HS-27A (cell line): ENCODE results near the gene POMGNT2.

Experiments
- DNase-seq: peaks from one replicate; pipeline ENCODE4 v3.0.0-alpha.2; 2012; ENCODE audit warnings: low read depth, missing footprints

POMGNT2 gene

DNA sequence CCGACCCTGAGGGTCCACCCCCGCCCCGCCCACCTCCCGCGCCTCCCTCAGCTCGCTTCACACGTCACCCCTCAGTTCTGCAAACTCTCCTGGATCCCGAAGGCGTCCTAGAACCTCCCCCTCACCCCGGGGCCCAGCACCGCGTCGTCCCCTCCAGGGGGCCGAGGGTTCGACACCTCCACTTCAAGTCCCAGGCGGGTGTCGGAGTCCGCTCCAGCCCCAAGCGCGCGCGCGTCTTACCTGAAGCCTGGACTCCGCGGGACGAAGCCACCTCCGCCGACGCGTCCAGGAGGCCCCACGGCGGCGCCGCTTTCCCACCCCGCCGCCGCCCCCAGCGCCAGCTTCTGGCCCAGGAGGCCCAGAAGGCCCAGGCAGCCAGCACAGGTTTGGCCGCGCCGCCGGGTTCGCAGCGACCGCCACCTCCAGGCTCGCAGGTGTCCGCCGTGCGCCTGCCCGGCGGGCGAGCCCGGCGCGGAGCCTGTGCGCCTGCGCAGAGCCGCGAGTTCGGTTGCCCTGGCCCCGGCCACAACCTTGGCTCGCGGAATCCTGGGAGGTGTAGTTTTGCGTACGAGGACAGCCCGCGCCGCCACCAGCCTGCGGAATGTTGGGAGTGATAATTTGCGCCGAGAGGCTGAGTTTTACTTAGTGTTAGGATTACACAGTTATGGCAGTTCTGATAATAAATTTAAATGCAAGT is at the start of gene POMGNT2:
POMGNT2 (minus strand) TSS at position 484 of the 697 bp plus-strand sequence. CDS start 24,648 bp downstream, outside the sequence.
- DNase-seq: peak; percentile 59

DNA sequence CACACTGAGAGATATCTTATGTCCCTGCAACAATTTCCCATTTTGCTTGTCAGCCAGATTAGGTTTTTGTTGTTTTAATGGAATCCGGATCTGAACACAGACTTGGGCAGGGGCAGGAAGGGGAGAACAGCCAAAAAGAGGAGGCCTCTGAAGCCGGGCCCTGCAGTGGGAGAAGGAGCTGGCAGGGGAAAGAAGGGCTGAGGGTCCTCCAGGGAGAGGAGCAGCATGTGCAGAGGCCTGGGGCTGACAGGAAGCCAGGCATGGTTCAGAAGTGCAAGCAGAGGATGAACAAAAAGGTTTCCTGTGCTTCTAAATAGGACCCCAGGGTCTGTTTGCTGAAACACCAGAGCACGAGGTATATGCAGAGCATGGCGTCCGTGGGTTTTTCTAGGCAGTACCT is 49.1 kb upstream of the POMGNT2 start:
- DNase-seq: no peak

GRCh38 chr3:43153216-43154083 is 47.6 kb upstream of the POMGNT2 start:
- DNase-seq: no peak

GRCh38 chr3:43152649-43153048 is 46.8 kb upstream of the POMGNT2 start:
- no peak for DNase-seq

- DNase-seq: no peak
Observed at GRCh38 chr3:43148033-43148432, 42.2 kb upstream of the POMGNT2 start.

- DNase-seq: no peak
Observed at GRCh38 chr3:43146599-43146998, 40.7 kb upstream of the POMGNT2 start.

GRCh38 chr3:43144761-43145490 is 39.0 kb upstream of the POMGNT2 start:
- DNase-seq: no peak

DNA sequence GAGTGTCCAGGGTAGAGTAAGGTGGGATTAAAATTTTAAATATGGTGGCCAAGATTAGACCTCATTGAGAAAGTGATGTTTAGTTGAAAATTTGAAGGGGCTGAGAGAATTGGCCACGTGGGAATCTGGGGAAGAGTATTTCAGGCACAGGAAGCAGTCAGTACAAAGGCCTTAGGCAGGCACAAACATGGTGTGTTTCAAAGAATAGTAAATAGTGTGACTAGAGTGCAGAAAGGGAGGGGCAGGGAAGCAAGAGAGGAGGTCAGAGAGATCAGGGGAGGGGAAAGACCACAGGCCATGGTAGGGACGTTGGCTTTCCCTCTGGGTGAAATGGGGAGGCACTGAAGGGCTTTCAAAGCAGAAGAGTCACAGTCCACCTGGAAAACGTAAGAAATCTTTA is 36.6 kb upstream of the POMGNT2 start:
- no peak for DNase-seq

GRCh38 chr3:43138488-43139231 is 32.8 kb upstream of the POMGNT2 start:
- no peak for DNase-seq

GRCh38 chr3:43132870-43133636 is 27.2 kb upstream of the POMGNT2 start:
- DNase-seq: no peak

DNA sequence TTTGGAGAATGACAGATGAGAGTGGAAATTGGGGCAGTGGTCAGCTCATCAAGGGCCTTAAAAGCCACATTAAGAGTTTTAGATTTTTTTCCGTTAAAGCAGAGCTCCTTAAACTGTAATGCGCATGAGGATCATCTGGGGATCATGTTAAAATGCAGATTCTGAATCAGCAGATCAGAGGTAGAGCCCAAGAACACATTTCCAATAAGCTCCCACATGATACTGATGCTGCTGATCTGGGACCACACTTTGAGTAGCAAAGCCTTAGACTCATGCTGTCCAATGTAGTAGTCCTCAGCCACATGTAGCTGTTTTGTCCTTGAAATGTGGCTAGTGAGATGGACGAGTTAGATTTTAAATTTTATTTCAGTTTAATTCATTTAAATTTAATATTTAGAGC is 26.3 kb upstream of the POMGNT2 start:
- no peak for DNase-seq

DNA sequence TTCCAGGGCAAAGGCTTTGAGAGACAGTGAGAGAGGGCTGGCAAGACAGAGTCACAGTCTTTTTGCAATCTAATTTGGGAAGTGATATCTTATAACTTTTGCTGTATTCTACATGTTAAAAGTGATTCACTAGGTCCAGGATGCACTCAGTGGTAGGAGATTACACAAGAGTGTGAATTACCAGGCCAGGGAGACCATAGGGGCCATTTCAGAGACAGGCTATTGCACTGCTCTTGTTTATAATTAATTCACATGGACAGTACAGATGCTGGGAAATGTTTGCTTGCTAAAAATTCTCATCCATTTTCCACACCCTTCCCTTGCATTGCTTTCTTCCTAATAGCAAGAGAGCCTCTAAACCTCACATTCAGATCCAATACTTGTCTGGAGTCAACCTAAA is 22.6 kb upstream of the POMGNT2 start:
- no peak for DNase-seq

GRCh38 chr3:43126536-43126935 is 20.7 kb upstream of the POMGNT2 start:
- DNase-seq: no peak

DNA sequence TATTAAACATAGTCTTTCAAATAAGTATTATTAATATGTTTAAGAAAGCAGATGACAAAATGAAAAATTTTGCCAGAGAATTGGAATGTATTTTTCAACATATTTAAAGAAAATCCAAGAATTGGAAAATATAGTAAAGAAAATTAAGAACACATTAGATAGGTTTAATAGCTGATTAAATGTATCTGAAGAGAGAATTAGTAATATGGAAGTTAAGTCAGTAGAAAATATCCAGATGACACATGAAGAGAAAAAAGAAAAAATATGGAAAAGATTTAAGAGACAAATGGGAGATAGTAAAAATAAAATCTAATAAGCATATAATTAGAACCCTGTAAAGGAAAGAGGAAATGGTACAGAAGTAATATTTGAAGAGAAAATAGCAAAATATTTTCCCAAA is 18.0 kb upstream of the POMGNT2 start:
- no peak for DNase-seq

DNA sequence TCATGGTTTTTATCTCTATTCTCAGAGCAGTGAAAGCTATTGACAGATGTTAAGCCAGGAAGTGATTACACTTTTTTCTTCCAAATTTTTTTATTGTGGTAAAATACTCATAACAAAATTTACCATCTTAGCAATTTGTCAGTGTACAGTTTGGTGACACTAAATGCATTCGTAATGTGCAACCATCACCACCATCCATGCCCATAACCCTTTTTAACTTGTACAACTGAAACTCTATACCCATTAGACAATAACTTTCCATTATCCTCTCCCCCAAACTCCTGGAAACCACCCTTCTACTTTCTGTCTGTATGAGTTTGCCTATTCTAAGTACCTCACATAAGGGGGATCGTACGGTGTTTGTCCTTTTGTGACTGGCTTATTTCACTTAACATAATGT is 15.1 kb upstream of the POMGNT2 start:
- no peak for DNase-seq

- DNase-seq: no peak
Observed at GRCh38 chr3:43117257-43117656, 11.4 kb upstream of the POMGNT2 start.

DNA sequence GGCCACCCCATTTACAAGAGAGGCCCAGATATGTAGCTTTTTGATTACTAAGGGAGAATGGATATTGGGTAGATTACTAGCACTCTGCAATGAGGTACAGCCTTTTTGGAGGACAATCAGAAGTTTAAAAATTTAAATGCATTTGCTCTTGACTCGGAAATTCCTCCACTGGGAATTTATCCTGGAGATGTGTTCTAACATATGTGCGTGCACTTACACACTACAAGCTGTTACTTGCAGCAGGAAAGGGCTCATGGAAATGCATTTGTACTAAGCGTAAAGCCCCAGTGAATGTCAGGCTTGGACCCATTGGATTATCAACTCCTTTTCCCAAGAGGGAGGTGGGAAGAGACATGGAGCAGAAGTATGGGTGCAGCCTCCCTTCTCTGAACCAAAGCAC is 7.8 kb upstream of the POMGNT2 start:
- DNase-seq: no peak

GRCh38 chr3:43106293-43106628 is 382 bp upstream of the POMGNT2 start:
- DNase-seq: no peak

DNA sequence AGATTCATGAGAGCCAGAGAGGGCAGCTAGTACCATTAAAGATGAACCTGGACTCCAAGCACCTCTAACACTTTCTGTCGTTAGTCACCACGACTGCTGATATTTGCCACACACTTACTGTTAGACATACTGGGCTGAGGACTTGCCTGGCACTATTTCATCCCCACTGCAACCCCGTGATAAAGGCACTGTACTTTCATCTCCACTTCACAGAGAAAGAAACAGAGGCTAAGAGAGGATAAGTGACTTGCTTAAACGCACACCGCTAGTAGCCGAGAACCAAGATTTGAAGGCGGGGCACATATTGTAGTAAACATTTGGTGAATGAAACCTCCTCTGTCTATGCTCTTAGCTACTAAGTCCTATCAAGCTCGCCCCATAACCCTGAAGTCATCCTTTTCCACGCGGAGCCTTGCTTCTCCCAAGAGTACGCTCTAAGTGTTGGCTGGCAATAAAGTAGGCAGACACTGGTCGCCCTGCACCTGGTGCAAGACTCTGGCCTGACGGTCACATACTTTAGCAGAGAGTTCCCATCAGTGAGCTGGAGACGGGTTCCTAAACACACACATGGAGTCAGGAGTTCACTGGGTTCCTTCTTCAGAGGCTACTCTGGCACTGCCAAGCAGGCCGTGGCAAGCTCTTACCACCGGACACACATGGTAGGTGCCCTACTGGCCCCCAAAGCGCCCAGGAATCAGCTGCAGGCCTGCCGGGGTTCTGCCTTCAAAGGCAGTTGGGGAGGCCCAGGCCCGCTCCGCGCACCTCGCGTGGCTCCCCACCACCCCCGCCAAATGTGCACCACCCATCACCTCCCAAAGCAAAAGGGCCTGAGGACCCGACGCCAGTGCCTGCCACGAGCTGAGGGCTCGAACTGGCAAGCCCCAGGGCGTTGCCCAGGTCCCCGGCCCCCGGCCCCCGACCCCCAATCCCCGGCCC is 951 bp downstream of the POMGNT2 start:
- DNase-seq: no peak

- DNase-seq: no peak
Observed at GRCh38 chr3:43104039-43104438, 1.8 kb downstream of the POMGNT2 start.
